ENCODE results near the gene SHROOM1.

SHROOM1 gene

GRCh38 chr5:132825033-132825833 is 5.2 kb downstream of the SHROOM1 start:
- DNase-seq = no peak

GRCh38 chr5:132824426-132824825 is 6.0 kb downstream of the SHROOM1 start:
- no peak for DNase-seq

- no peak for DNase-seq
These were observed 6.9 kb downstream of the SHROOM1 start for GRCh38 chr5:132823481-132824050.

- no peak for DNase-seq
These were observed 7.6 kb downstream of the SHROOM1 start for GRCh38 chr5:132822650-132823480.

- no peak for DNase-seq
These were observed 8.7 kb downstream of the SHROOM1 start for GRCh38 chr5:132821791-132822190.

- DNase-seq = no peak
These were observed 9.1 kb downstream of the SHROOM1 start for GRCh38 chr5:132821350-132821749.

- peak; percentile 80 for DNase-seq
These were observed 10.2 kb downstream of the SHROOM1 start for GRCh38 chr5:132820162-132820754.

GRCh38 chr5:132819468-132819867 is 11.0 kb downstream of the SHROOM1 start:
- DNase-seq = no peak

GRCh38 chr5:132817011-132817410 is 13.4 kb downstream of the SHROOM1 start:
- no peak for DNase-seq

- DNase-seq = no peak
These were observed 13.9 kb downstream of the SHROOM1 start for GRCh38 chr5:132816554-132816953.

GRCh38 chr5:132816083-132816482 is 14.4 kb downstream of the SHROOM1 start:
- no peak for DNase-seq

GRCh38 chr5:132815454-132815853 is 15.0 kb downstream of the SHROOM1 start:
- DNase-seq = no peak

- no peak for DNase-seq
These were observed 15.7 kb downstream of the SHROOM1 start for GRCh38 chr5:132814503-132815294.

GRCh38 chr5:132813599-132814502 is 16.6 kb downstream of the SHROOM1 start:
- no peak for DNase-seq

- no peak for DNase-seq
These were observed 17.5 kb downstream of the SHROOM1 start, which contains the start of gene SOWAHA for GRCh38 chr5:132812781-132813598. Gene SOWAHA, plus strand, starts transcription at chr5:132813302. Its CDS starts 320 bp downstream, at chr5:132813622.

- DNase-seq = no peak
These were observed 18.2 kb downstream of the SHROOM1 start for GRCh38 chr5:132812123-132812765.

- no peak for DNase-seq
These were observed 19.8 kb downstream of the SHROOM1 start for GRCh38 chr5:132810605-132811004.

GRCh38 chr5:132808866-132809265 is 21.6 kb downstream of the SHROOM1 start:
- DNase-seq = no peak

- DNase-seq = no peak
These were observed 22.0 kb downstream of the SHROOM1 start for GRCh38 chr5:132808448-132808847.

Data from effector CD8-positive, alpha-beta T cell (primary cell).